ENCODE data around the gene KLHL6. TPM values are rescaled to one million over a fixed set of nuclear protein-coding genes. Genes with fewer than 3 reads are reported as not detected.

The KLHL6 gene
- total and polyA plus RNA-seq, 2 experiments from 2014 or later: 0.03 TPM; not detected in 1

DNA sequence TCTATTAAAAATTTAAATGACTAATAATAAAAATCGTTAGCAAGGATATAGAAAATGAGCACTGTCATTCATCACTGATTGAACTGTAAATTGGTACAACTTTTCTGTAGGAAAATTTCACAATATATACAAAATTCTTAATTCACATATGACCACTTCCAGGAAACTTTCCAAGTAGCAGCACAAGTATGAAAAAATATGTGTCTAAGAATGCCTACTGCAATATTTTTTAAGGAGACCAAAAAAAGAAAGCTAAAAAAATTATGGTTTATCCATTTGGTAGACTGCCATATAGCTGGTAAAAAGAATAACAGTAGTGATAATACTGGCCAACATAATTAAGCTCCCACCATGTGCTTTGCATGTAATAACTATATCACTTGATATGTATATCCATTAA lies 59.2 kb downstream of the KLHL6 start:
- Histone ChIP-seq H3K4me3 (no peak overlapping the region), H3K27me3 (peaks cover 24% of the 10 kb centered on the region), H3K4me1 (ENCODE audit: low read depth) (no peaks in the 10 kb centered on the region), H3K9me3 (ENCODE audit: low read depth) (no peaks in the 10 kb centered on the region), H3K36me3 (no peaks in the 10 kb centered on the region), H3K27ac (no peak overlapping the region)
- TF ChIP-seq, protein P1, sequence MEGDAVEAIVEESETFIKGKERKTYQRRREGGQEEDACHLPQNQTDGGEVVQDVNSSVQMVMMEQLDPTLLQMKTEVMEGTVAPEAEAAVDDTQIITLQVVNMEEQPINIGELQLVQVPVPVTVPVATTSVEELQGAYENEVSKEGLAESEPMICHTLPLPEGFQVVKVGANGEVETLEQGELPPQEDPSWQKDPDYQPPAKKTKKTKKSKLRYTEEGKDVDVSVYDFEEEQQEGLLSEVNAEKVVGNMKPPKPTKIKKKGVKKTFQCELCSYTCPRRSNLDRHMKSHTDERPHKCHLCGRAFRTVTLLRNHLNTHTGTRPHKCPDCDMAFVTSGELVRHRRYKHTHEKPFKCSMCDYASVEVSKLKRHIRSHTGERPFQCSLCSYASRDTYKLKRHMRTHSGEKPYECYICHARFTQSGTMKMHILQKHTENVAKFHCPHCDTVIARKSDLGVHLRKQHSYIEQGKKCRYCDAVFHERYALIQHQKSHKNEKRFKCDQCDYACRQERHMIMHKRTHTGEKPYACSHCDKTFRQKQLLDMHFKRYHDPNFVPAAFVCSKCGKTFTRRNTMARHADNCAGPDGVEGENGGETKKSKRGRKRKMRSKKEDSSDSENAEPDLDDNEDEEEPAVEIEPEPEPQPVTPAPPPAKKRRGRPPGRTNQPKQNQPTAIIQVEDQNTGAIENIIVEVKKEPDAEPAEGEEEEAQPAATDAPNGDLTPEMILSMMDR (IDR thresholded peaks at IDR 0.05; ENCODE audit: low read depth, low read length): no peak
- peak in 1 of 2 donors; percentile 30 for DNase-seq (ENCODE audit: low read depth in 1 of 2, low spot score in 1 of 2)

DNA sequence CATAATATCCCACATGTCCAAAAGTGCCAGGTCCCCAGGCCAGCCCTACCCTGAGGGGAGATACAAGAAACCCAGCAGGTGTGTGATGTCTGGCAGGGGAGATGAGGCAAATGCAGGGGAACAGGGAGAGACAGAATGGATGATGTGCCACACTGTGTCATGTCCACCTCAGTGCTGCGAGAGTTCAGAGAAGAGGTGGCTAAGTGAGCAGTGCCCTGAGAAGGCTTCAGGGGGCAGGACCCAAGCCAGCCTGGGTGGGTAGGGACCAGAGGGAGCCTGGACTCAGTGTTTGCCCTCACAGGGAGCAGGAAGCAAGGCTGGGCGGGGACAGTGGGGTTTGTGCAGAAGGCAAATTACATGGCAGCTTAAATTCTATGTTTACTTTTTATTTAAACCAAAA lies 61.2 kb downstream of the KLHL6 start:
- Histone ChIP-seq H3K27me3 (peaks cover 24% of the 10 kb centered on the region), H3K4me3 (no peak overlapping the region), H3K4me1 (ENCODE audit: low read depth) (no peaks in the 10 kb centered on the region), H3K9me3 (ENCODE audit: low read depth) (no peaks in the 10 kb centered on the region), H3K36me3 (no peaks in the 10 kb centered on the region), H3K27ac (no peak overlapping the region)
- no peak for DNase-seq (ENCODE audit: low read depth in 1 of 2, low spot score in 1 of 2)
- TF ChIP-seq, protein P1 (IDR thresholded peaks at IDR 0.05; ENCODE audit: low read depth, low read length): no peak

DNA sequence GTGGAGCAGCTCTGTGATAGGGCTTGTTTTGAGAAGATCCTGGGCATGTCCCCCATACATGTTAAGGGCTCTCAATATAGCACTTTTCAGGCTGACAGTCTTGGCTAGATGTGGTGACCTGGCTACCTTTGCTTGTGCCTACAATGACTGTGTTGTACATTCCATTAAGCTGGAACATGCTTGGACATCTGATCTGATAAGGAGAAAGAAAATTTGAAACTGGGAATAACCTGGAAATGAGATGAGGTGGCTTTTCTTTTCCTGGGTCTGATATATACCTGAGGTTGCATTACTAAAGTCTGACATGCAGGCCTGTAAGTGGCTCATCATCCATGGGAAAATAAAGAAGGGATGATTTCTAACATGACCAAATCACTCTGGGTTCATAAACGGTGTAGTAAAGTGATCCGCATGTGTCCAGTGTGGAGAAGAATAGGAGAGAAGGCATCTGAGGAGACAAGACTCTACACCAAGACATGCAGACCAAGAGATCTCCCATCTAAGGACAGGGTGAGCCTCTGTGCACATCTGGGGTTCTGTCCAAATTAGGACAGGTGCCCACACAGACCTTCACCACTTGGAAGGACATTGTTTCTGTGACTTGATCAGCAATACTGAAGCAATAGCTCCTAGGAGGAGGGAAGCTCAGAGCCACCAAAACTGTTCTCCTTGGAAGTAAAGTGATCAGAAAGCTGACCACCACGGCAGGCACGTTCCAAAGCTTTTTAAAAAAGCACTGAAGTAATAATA lies 62.0 kb downstream of the KLHL6 start:
- no peak for DNase-seq (ENCODE audit: low read depth in 1 of 2, low spot score in 1 of 2)
- peaks cover 32% of the 10 kb centered on the region for H3K27me3 ChIP-seq
- no peak overlapping the region for H3K27ac ChIP-seq
- no peaks in the 10 kb centered on the region for H3K36me3 ChIP-seq
- H3K4me1 ChIP-seq (ENCODE audit: low read depth): no peaks in the 10 kb centered on the region
- TF ChIP-seq, protein P1 (IDR thresholded peaks at IDR 0.05; ENCODE audit: low read depth, low read length): no peak
- no peaks in the 10 kb centered on the region for H3K9me3 ChIP-seq (ENCODE audit: low read depth)
- H3K4me3 ChIP-seq: no peak overlapping the region

DNA sequence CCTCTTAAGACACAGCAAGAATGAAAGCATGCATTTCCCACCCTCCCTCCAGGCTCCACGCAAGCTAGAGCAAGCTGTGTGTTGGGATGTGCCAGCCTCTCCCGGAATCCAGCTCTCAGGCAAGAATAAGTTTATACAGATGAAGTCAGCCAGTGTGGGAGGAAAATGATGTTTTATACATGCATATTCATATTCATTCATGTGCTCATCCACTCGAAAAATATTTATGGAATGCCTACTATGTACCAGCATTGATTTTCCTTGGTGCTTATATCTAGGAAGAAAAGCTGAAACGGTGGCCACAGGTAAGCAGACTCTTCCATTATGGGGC lies 62.7 kb downstream of the KLHL6 start:
- Histone ChIP-seq H3K36me3 (no peaks in the 10 kb centered on the region), H3K9me3 (ENCODE audit: low read depth) (no peaks in the 10 kb centered on the region), H3K4me3 (no peak overlapping the region), H3K27ac (no peak overlapping the region), H3K4me1 (ENCODE audit: low read depth) (no peaks in the 10 kb centered on the region), H3K27me3 (peaks cover 36% of the 10 kb centered on the region)
- no peak for DNase-seq (ENCODE audit: low read depth in 1 of 2, low spot score in 1 of 2)
- TF ChIP-seq, protein P1 (IDR thresholded peaks at IDR 0.05; ENCODE audit: low read depth, low read length): no peak

DNA sequence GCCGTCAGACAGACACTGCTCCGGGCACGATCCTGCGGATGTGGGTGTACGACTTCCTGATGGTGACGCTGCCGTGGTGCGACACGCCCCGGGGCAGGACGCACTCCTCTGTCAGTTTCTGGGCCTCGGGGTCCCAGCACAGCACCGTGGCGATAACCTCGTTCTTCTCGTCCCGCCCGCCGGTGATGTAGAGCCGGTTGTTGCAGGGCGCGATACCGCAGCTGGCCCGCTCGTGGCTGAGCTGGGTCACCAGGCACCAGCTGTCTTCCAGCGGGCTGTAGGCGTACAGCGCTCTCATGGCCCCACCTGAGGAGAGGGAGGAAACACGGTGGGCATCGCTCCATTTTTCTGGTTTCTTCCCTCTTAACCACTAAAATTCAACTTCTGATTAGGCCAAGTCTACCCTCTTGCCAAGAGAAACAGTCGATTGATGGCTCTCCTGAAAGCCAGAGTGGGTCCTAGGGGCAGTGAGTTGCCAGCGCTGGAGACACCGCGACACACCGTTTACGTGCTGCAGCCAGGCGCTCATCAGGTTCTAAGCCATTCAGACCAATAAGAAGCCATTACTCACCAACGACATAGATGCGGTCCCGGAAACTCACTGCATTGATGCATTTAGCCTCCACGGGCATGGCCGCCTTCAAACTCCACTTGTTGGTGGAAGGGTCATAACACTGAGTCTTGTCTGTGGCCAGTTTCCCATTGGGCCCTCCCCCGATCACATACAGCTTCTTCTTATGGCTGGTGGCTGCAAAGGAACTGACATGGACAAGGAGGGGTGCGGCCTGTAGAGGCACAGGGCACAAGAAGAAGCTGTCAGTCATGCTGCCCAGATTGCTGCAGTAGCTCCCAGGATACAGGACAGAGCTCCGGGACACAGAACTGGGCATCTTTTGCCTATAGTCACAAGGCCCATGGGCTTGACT lies 63.3 kb downstream of the KLHL6 start:
- Histone ChIP-seq H3K9me3 (ENCODE audit: low read depth) (no peaks in the 10 kb centered on the region), H3K4me3 (no peak overlapping the region), H3K36me3 (no peaks in the 10 kb centered on the region), H3K27ac (no peak overlapping the region), H3K27me3 (peaks cover 39% of the 10 kb centered on the region), H3K4me1 (ENCODE audit: low read depth) (no peaks in the 10 kb centered on the region)
- TF ChIP-seq, protein P1 (IDR thresholded peaks at IDR 0.05; ENCODE audit: low read depth, low read length): no peak
- no peak for DNase-seq (ENCODE audit: low read depth in 1 of 2, low spot score in 1 of 2)
